DND-41 (cell line): ENCODE data around the gene PRSS16.

Source experiments
- CTCF ChIP-seq: IDR thresholded peaks from 2 replicates; pipeline ENCODE4 v1.5.1; 2012; ENCODE audit warnings: borderline replicate concordance, low read length, moderate library complexity, mild to moderate bottlenecking; ENCODE audit not compliant: poor library complexity, severe bottlenecking; ENCODE audit errors: extremely low read depth
- EZH2 ChIP-seq: IDR thresholded peaks from 3 replicates; pipeline ENCODE4 v1.6.1; 2012; ENCODE audit warnings: borderline replicate concordance, low read depth, mild to moderate bottlenecking, moderate library complexity, low read length, inconsistent platforms; ENCODE audit not compliant: severe bottlenecking

- TF ChIP-seq CTCF (no peak), EZH2 (no peak)
Observed at GRCh38 chr6:27290850-27291208, 43.3 kb downstream of the PRSS16 start.
